Measurements from ENCODE around the gene GABPA. TPM values are rescaled to one million over a fixed set of nuclear protein-coding genes. Genes with fewer than 3 reads are reported as not detected.
"Not testable (repeated sequence)": the region's sequence is repeated elsewhere in the genome, so short reads cannot be mapped to it uniquely, and the experiment has no call there.

The GABPA gene
- total RNA-seq, 1 experiment from 2014 or later = 24.8 TPM

DNA sequence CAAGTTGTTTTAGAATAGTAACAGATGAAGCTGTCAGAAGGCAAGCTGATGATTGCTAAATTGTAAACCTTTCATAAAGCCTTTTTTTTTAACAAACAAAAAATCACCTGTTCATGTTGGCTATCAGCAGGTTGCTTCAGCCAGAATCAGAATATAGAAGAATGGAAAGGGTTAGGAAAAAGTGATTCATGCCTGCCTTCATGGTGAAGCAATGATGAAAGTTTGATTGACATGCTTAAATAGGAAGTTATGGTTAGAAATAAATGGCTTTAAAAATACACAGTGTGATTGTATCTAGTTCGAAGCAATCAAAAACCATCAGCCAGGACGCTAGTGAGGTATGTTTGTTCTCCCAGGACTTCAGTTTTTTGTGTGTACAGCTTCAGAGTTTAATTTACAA is 37.9 kb downstream of the GABPA start:
- DNase-seq (ENCODE audit: low spot score) (no peak), ATAC-seq (no peak)
- H3K4me3 Mint-ChIP-seq = no peak overlapping the region
- no peak overlapping the region for H3K27ac Mint-ChIP-seq
- TF ChIP-seq CREB1 (CRISPR knock-in tag; IDR thresholded peaks at IDR 0.05) (no peak), TEAD4 (CRISPR knock-in tag; IDR thresholded peaks at IDR 0.05) (no peak), JAZF1 (CRISPR knock-in tag; IDR thresholded peaks at IDR 0.05) (no peak), ERG (CRISPR knock-in tag; IDR thresholded peaks at IDR 0.05) (no peak), ELF4 (CRISPR knock-in tag; IDR thresholded peaks at IDR 0.05; ENCODE audit: low read depth) (no peak), E2F4 (CRISPR knock-in tag; IDR thresholded peaks at IDR 0.05; ENCODE audit: borderline replicate concordance, low read depth) (no peak), ESRRA (CRISPR knock-in tag; IDR thresholded peaks at IDR 0.05; ENCODE audit: borderline replicate concordance) (no peak), ZNF396 (CRISPR knock-in tag; IDR thresholded peaks at IDR 0.05; ENCODE audit: borderline replicate concordance) (no peak), CBFB (CRISPR knock-in tag; IDR thresholded peaks at IDR 0.05; ENCODE audit: low read depth) (no peak), MYBL2 (CRISPR knock-in tag; IDR thresholded peaks at IDR 0.05) (no peak), RELA (CRISPR knock-in tag; IDR thresholded peaks at IDR 0.05; ENCODE audit: borderline replicate concordance) (no peak), TCF7 (CRISPR knock-in tag; IDR thresholded peaks at IDR 0.05; ENCODE audit: low read depth) (no peak), JUN (CRISPR knock-in tag; IDR thresholded peaks at IDR 0.05) (no peak), HMGA2 (CRISPR knock-in tag; IDR thresholded peaks at IDR 0.05) (no peak), ATF3 (CRISPR knock-in tag; conservative IDR thresholded peaks at IDR 0.05) (no peak), SOX15 (CRISPR knock-in tag; IDR thresholded peaks at IDR 0.05) (no peak), ZNF138 (CRISPR knock-in tag; conservative IDR thresholded peaks at IDR 0.05) (no peak), GRHL2 (CRISPR knock-in tag; IDR thresholded peaks at IDR 0.05; ENCODE audit: insufficient replicate concordance, severe bottlenecking) (no peak)
- TF ChIP-seq, protein P1, sequence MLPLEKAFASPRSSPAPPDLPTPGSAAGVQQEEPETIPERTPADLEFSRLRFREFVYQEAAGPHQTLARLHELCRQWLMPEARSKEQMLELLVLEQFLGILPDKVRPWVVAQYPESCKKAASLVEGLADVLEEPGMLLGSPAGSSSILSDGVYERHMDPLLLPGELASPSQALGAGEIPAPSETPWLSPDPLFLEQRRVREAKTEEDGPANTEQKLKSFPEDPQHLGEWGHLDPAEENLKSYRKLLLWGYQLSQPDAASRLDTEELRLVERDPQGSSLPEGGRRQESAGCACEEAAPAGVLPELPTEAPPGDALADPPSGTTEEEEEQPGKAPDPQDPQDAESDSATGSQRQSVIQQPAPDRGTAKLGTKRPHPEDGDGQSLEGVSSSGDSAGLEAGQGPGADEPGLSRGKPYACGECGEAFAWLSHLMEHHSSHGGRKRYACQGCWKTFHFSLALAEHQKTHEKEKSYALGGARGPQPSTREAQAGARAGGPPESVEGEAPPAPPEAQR (CRISPR knock-in tag; IDR thresholded peaks at IDR 0.05) = no peak
- TF ChIP-seq, protein P2, sequence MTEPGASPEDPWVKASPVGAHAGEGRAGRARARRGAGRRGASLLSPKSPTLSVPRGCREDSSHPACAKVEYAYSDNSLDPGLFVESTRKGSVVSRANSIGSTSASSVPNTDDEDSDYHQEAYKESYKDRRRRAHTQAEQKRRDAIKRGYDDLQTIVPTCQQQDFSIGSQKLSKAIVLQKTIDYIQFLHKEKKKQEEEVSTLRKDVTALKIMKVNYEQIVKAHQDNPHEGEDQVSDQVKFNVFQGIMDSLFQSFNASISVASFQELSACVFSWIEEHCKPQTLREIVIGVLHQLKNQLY (CRISPR knock-in tag; IDR thresholded peaks at IDR 0.05) = no peak
- H3K27me3 Mint-ChIP-seq (ENCODE audit: low read depth) = no peaks in the 10 kb centered on the region
- CTCF ChIA-PET = no interaction called here
- no peaks in the 10 kb centered on the region for H3K36me3 Mint-ChIP-seq
- H3K9me3 Mint-ChIP-seq = no peaks in the 10 kb centered on the region
- H3K4me1 Mint-ChIP-seq = no peaks in the 10 kb centered on the region
- POLR2A ChIA-PET = no interaction called here

DNA sequence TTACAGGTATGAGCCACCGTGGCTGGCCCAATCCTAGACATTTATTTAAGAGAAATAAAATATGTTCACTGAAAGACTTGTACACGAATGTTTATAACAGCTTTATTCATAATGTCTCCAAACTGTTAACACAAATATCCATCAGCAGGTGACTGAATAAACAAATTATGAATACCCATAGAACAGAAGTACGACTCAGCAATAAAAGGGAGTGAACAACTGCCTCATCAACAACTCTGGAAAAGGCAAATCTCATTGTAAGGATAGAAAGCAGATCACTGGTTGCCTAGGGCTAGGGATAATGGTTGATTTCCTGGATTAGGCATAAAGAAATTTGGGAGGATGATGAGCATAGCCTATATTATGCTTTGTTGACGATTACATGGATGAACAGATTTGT is 41.7 kb downstream of the GABPA start:
- ChIA-PET CTCF (interaction anchor here (1.3 kb wide), 1 partner anchor 25 kb away, joined by 3 read pairs; no protein-coding TSS in a partner anchor), POLR2A (no interaction called here)
- DNase-seq (ENCODE audit: low spot score) (no peak), ATAC-seq (no peak)
- Mint-ChIP-seq H3K4me3 (no peak overlapping the region), H3K9me3 (peaks cover 6% of the 10 kb centered on the region), H3K36me3 (no peaks in the 10 kb centered on the region), H3K27ac (no peak overlapping the region), H3K4me1 (no peaks in the 10 kb centered on the region), H3K27me3 (ENCODE audit: low read depth) (no peaks in the 10 kb centered on the region)
- TF ChIP-seq, protein P3, sequence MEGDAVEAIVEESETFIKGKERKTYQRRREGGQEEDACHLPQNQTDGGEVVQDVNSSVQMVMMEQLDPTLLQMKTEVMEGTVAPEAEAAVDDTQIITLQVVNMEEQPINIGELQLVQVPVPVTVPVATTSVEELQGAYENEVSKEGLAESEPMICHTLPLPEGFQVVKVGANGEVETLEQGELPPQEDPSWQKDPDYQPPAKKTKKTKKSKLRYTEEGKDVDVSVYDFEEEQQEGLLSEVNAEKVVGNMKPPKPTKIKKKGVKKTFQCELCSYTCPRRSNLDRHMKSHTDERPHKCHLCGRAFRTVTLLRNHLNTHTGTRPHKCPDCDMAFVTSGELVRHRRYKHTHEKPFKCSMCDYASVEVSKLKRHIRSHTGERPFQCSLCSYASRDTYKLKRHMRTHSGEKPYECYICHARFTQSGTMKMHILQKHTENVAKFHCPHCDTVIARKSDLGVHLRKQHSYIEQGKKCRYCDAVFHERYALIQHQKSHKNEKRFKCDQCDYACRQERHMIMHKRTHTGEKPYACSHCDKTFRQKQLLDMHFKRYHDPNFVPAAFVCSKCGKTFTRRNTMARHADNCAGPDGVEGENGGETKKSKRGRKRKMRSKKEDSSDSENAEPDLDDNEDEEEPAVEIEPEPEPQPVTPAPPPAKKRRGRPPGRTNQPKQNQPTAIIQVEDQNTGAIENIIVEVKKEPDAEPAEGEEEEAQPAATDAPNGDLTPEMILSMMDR (IDR thresholded peaks at IDR 0.05) = no peak
- TF ChIP-seq ZNF671 (CRISPR knock-in tag; IDR thresholded peaks at IDR 0.05) (no peak), SP1 (CRISPR knock-in tag; conservative IDR thresholded peaks at IDR 0.05) (no peak)

DNA sequence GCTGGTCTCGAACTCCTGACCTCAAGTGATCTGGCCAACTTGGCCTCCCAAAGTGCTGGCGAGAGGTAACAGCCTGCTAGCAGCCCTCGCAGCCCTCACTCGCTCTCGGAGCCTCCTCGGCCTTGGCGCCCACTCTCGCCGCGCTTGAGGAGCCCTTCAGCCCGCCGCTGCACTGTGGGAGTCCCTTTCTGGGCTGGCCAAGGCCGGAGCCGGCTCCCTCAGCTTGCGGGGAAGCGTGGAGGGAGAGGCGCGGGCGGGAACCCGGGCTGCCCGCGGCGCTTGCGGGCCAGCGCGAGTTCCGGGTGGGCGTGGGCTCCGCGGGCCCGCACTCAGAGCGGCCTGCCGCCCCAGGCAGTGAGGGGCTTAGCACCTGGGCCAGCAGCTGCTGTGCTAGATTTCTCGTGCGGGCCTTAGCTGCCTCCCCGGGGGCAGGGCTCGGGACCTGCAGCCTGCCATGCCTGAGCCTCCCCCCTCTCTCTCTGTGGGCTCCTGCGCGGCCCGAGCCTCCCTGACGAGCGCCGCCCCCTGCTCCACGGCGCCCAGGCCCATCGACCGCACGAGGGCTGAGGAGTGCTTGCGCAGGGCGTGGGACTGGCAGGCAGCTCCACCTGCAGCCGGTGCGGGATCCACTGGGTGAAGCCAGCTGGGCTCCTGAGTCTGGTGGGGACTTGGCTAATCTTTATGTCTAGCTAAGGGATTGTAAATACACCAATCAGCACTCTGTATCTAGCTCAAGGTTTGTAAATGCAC is 43.5 kb downstream of the GABPA start:
- CTCF ChIA-PET = interaction anchor here (2.7 kb wide), 1 partner anchor 23 kb away, joined by 14 read pairs; no protein-coding TSS in a partner anchor
- H3K36me3 Mint-ChIP-seq; H3K27ac Mint-ChIP-seq; H3K4me1 Mint-ChIP-seq; H3K4me3 Mint-ChIP-seq; DNase-seq (ENCODE audit: low spot score); H3K27me3 Mint-ChIP-seq (ENCODE audit: low read depth); H3K9me3 Mint-ChIP-seq; ATAC-seq; POLR2A ChIA-PET: not testable (repeated sequence)
